Brain microvascular endothelial cell (primary cell): ENCODE data around the gene KCNK1.

Experiments used
- DNase-seq: peaks from one replicate; pipeline ENCODE4 v3.0.0-alpha.2; 2020
- H3K27ac ChIP-seq: fragments of 250-450 bp; sonication (Bioruptor Pico); 2 replicates; pipeline ENCODE4 v1.5.1; 2020; ENCODE audit warnings: mild to moderate bottlenecking, moderate library complexity
- H3K27me3 ChIP-seq: fragments of 250-450 bp; sonication (Bioruptor Pico); replicated peaks from 2 replicates; pipeline ENCODE4 v1.5.1; 2020; ENCODE audit warnings: mild to moderate bottlenecking
- H3K36me3 ChIP-seq: fragments of 250-450 bp; sonication (Bioruptor Pico); replicated peaks from 2 replicates; pipeline ENCODE4 v1.5.1; 2020; ENCODE audit warnings: mild to moderate bottlenecking
- H3K4me3 ChIP-seq: 2 replicates; pipeline ENCODE4 v1.5.1; 2011; ENCODE audit warnings: low read depth, mild to moderate bottlenecking, control low read depth, low read length, moderate library complexity
- in situ Hi-C: cut with HindIII; loops from 2 replicates; pipeline ENCODE4 v1.10.0; 2017; ENCODE audit warnings: low sequenced_read_pairs, low pct_ligation_motif_present
- TF ChIP-seq, protein P1 (sequence below): IDR thresholded peaks from 2 replicates; pipeline ENCODE4 v1.5.1; 2011; ENCODE audit warnings: low read depth, mild to moderate bottlenecking, moderate library complexity, low read length, control low read depth, inconsistent platforms; ENCODE audit errors: missing control alignments

Gene KCNK1

DNA sequence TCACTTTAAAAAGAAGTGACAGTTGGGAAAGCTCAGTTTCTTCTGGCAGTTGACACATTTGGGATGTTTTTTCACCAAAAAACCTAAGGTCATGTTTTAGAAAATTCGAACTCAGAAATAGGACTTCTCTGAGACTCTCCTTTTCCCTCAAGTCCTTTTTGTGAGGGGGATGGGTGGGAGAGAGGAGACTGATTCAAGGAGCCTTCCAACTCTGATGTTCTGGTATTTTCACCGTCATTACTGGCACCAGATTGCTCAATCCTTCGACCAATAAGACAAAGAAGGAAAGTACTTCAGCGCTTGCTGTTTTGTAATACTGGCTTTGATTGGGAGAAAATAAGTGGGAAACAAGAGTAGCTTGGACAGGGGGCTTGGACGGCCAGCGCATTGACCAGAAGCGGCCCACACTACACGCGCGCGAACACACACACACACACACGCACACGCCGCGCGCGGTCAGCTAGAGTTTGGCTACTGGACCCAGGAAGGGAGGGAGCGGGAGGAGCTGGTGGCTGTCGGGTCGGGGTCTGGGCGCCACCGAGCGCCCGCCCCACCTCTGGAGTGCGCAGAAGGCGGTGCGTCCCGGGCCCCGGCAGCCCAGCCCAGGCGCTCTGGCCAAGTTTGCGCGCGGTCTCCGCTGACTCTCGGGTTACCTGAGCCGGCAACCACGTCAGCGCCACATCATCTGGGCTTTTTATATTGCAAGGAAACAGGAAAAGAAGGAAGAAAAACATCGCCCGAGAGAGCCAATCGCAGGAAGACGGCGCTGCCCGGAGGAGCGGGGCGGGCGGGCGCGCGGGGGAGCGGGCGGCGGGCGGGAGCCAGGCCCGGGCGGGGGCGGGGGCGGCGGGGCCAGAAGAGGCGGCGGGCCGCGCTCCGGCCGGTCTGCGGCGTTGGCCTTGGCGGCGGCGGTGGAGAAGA is at the start of gene KCNK1:
KCNK1 (plus strand) TSS at position 855 of the 921 bp plus-strand sequence; CDS start at position 921, 66 bp downstream.
- H3K27ac ChIP-seq, result no peak within 1 kb of the TSS
- peak within 1 kb of the TSS; percentile 76 for H3K4me3 ChIP-seq
- TF ChIP-seq, protein P1, sequence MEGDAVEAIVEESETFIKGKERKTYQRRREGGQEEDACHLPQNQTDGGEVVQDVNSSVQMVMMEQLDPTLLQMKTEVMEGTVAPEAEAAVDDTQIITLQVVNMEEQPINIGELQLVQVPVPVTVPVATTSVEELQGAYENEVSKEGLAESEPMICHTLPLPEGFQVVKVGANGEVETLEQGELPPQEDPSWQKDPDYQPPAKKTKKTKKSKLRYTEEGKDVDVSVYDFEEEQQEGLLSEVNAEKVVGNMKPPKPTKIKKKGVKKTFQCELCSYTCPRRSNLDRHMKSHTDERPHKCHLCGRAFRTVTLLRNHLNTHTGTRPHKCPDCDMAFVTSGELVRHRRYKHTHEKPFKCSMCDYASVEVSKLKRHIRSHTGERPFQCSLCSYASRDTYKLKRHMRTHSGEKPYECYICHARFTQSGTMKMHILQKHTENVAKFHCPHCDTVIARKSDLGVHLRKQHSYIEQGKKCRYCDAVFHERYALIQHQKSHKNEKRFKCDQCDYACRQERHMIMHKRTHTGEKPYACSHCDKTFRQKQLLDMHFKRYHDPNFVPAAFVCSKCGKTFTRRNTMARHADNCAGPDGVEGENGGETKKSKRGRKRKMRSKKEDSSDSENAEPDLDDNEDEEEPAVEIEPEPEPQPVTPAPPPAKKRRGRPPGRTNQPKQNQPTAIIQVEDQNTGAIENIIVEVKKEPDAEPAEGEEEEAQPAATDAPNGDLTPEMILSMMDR, result no peak
- no peaks in the 10 kb centered on the region for H3K36me3 ChIP-seq
- peaks cover 6% of the 10 kb centered on the region for H3K27me3 ChIP-seq
- peak; percentile 9 for DNase-seq
- in situ Hi-C loops, result no loop called here

GRCh38 chr1:233565313-233565712 is 48.6 kb upstream of the KCNK1 start:
- Histone ChIP-seq H3K4me3 (no peak overlapping the region), H3K27me3 (no peaks in the 10 kb centered on the region), H3K27ac (no peak overlapping the region), H3K36me3 (no peaks in the 10 kb centered on the region)
- no peak for DNase-seq
- in situ Hi-C loops, result no loop called here
- TF ChIP-seq, protein P1, result no peak

- no peak for DNase-seq
- no peak overlapping the region for H3K4me3 ChIP-seq
- in situ Hi-C loops, result no loop called here
- H3K27me3 ChIP-seq, result no peaks in the 10 kb centered on the region
- H3K36me3 ChIP-seq, result no peaks in the 10 kb centered on the region
- TF ChIP-seq, protein P1, result no peak
- no peak overlapping the region for H3K27ac ChIP-seq
Measured at GRCh38 chr1:233566886-233567285, 47.0 kb upstream of the KCNK1 start.

- TF ChIP-seq, protein P1, result no peak
- Histone ChIP-seq H3K36me3 (no peaks in the 10 kb centered on the region), H3K4me3 (no peak overlapping the region), H3K27me3 (no peaks in the 10 kb centered on the region), H3K27ac (no peak overlapping the region)
- no peak for DNase-seq
- in situ Hi-C loops, result no loop called here
Measured at GRCh38 chr1:233569636-233570035, 44.3 kb upstream of the KCNK1 start.

GRCh38 chr1:233570216-233570615 is 43.7 kb upstream of the KCNK1 start:
- TF ChIP-seq, protein P1, result no peak

More at GRCh38 chr1:233570216-233570615, 43.7 kb upstream of the KCNK1 start:
- no peaks in the 10 kb centered on the region for H3K27me3 ChIP-seq
- DNase-seq, result no peak
- H3K27ac ChIP-seq, result no peak overlapping the region
- in situ Hi-C loops, result no loop called here
- no peak overlapping the region for H3K4me3 ChIP-seq
- no peaks in the 10 kb centered on the region for H3K36me3 ChIP-seq
